ENCODE data around the gene CDO1.

The CDO1 gene

DNA sequence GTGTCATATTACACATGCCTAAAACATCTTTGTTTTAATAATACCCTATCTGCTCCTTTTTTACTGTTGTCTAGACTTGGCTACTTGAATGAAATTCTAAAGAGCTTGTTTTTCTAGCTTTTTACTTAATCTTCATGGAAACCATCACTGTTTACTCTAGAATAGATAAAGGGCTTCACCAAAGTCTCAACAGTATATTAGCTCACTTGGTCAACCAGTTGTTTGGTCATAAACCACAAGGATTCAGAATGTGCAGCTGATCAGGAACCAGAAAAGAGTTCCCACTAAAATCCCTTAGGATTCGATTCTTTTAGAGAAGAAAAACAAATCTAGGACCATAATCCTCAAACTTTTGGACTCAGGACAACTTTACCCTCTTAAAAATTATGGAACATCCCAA, 38.0 kb downstream of the CDO1 start:
- ATAC-seq: no peak

DNA sequence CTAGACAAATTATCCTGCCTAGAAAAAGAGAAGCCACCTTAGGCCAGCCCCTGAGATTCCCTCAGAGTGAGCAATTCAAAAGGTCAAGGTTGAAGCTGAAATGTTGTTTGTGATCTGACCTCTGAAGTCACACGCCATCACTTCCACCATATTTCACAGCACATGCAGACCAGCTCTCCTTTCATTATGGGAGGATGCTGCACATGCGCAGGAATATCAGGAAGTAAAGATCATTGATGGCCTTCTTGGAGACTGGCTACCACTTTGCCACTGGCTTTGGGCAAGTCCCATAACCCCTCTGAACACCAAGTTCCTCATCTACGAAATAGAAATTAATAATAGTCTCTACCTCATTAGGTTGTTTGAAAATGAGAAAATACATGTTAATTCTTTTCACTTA, 39.5 kb downstream of the CDO1 start:
- no peak for ATAC-seq

DNA sequence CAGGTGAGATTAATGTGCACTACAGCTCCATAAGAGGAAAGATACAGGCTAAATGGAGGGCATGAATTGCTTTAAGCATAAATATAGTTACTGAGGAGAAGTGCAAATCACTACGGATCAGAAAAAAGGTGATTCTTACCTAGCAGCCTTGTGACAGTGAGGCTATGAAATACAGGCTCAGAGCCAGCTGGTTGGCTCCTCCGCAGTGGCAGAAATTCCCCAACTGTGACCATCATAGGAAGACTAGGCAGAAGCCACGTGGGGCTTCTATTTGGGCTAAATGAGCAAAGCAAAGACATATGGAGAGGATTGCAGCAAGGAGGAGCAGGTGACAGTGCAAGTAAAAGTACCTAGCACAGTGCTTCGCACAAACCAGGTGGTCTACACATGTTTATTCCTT, 40.5 kb downstream of the CDO1 start:
- ATAC-seq: no peak

DNA sequence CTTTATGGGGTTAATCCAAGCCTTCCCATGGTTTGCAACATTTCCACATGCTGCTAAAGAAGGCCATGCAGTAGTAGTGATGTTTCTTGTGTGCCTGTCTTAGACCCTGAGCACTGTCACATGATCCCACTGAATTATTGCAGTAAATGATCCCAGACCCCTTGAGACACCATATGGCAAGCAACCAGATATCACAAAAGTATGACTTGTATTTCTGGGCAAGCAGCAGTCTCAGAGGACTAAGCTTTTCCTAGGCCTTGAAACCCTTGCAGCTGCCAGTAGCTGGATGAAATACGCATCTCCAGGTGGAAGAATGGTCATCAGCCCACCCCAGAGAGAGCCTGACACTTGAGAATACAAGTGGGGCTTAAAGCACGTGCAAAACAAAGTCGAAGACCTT, 41.8 kb downstream of the CDO1 start:
- ATAC-seq: no peak

GRCh38 chr5:115772731-115773475, 43.6 kb downstream of the CDO1 start:
- ATAC-seq: no peak

DNA sequence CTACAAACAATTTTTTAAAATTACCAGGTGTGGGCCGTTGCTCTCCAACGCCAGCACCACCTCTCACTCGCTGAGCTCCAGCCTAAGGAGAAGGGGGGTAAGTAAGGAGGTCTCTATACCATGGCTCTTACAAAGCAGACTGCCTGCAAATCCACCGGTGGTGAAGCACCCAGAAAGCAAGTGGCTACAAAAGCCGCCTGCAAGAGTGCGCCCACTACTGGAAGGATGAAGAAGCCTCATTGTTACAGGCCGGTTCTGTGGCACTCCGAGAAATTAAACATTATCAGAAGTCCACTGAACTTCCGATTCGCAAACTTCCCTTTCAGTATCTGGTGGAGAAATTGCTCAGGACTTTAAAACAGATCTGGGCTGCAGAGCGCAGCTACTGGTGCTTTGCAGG, 46.0 kb downstream of the CDO1 start:
- no peak for ATAC-seq

DNA sequence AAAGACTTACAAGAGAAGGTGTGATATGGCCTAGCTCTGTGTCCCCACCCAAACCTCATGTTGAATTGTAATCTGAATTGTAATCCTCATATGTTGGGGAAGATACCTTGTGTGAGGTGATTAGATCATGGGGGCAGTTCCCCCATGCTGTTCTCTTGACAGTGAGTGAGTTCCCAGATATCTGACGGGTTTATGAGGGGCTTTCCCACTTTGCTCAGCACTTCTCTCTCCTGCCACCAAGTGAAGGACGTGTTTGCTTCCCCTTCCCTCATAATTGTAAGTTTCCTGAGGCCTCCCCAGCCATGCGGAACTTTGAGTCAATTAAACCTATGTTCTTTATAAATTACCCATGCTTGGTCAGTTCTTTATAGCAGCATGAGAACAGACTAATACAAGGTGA, 49.0 kb downstream of the CDO1 start:
- ATAC-seq: no peak

GRCh38 chr5:115766608-115767007, 49.9 kb downstream of the CDO1 start:
- no peak for ATAC-seq

DNA sequence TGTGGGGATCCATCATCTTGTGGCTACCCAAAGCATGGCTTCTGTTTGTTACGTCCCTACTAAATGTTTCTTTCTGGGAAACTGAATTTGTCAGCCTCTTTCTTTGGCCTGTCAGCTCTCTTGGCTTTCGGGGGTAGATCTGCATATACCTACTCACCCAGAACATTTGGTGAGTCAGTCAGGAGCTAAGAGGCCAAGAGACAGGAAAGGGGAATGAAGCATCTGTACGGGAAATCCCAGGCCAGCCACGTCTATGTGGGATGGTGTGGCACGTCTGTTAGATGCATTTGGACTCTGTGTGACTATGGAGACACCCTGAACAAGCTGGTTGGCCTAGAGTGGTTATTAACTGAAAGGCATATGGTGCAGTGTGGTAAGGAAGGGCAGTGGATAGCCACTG, 58.1 kb downstream of the CDO1 start:
- no peak for ATAC-seq

GRCh38 chr5:115755675-115756074, 60.8 kb downstream of the CDO1 start:
- ATAC-seq: no peak
